GM10266 (cell line): ENCODE data around the gene LSM3.

ENCODE experiments used
- DNase-seq: peaks from one replicate; pipeline ENCODE4 v3.0.0; 2012; ENCODE audit errors: extremely low spot score
- TF ChIP-seq, protein P1 (sequence below): IDR thresholded peaks from 2 replicates; pipeline ENCODE4 v1.5.1; 2012; ENCODE audit warnings: mild to moderate bottlenecking, low read depth; ENCODE audit not compliant: control insufficient read depth, insufficient read depth; ENCODE audit errors: missing control alignments

The LSM3 gene

DNA sequence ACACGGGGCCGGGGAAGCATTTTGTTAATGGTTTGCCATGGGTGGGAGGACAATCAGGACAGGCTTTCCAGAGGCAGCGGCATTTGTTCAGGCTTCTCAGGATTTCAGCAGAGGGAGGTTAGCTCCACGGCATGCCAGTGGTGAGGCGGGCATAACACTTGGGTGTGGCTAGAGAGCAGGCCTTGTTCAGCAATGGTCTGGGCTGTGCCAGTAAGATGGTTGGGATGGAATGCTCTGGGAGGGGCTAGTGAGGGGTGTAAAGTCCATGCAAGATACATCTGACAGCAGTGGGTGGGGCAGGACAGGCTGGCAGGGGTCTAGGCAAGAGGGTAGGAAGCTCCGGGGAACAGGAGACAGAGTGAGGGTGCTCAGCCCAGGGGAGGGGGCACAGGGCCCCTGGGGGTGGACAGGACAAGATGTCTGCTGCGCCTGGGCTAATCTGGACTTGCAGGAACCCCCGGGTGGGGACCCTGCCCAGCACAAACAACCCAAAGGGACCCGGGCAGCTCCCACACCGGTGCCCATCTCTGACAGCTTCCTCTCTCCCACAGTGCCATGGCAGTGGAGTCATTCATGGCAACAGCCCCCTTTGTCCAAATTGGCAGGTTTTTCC, 45.3 kb upstream of the LSM3 start:
- TF ChIP-seq, protein P1, sequence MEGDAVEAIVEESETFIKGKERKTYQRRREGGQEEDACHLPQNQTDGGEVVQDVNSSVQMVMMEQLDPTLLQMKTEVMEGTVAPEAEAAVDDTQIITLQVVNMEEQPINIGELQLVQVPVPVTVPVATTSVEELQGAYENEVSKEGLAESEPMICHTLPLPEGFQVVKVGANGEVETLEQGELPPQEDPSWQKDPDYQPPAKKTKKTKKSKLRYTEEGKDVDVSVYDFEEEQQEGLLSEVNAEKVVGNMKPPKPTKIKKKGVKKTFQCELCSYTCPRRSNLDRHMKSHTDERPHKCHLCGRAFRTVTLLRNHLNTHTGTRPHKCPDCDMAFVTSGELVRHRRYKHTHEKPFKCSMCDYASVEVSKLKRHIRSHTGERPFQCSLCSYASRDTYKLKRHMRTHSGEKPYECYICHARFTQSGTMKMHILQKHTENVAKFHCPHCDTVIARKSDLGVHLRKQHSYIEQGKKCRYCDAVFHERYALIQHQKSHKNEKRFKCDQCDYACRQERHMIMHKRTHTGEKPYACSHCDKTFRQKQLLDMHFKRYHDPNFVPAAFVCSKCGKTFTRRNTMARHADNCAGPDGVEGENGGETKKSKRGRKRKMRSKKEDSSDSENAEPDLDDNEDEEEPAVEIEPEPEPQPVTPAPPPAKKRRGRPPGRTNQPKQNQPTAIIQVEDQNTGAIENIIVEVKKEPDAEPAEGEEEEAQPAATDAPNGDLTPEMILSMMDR = no peak
- no peak for DNase-seq

DNA sequence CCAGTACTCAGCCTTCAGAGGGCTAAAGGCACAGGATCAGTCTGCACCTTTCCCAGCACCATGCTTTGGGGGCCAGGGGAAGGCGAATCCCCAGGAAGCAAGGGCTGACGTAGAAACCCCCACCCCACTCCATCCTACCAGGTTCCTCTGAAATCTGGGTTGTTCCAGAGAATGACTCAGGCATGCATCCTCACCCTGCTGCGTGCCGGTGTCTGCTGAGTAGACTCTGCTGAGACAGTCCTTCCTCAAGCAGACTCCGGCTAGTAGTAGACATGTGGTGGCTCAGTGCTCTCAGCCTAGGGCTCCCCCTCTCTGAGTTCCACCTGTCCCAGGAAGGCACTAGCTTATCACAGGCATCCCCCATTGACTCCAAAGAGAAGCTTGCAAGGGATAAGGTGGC, 44.7 kb upstream of the LSM3 start:
- DNase-seq = no peak
- TF ChIP-seq, protein P1 = no peak

DNA sequence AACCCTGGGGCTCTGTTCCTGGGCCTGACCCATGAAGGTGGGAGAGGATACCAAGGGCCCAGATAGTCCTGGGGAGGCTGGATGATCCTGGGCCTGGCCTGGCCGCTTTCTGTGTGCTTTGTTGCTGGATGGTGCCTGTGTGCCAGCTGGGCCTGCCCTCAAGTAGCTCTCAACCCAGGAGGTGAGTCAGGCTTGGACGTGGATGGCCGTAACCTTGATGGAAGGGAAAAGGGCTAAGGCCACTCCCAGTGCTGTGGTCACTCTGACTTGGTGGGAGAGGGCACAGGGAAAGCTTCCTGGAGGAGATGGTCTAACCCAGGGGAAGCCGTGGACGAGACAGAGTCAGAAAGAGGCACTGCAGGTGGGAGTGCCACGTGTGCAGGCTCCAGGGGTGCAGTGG, 44.3 kb upstream of the LSM3 start:
- TF ChIP-seq, protein P1 = no peak
- no peak for DNase-seq

DNA sequence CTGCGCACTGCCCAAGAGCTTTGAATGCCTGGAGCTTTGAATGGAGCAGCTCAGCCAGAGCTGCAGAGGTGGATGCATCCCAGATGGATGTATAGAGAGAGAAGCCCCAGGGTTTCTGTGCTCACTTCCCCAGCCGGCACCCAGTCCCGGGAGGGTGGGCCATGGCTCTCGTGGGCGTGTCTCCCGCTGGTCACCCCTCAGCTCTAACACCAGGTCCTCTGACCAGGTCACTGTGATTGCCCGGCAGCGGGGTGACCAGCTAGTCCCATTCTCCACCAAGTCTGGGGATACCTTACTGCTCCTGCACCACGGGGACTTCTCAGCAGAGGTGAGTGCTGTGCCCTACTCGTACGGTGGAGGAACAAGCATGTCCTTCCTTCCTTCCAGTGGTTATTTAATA, 43.0 kb upstream of the LSM3 start:
- no peak for DNase-seq
- TF ChIP-seq, protein P1 = no peak

DNA sequence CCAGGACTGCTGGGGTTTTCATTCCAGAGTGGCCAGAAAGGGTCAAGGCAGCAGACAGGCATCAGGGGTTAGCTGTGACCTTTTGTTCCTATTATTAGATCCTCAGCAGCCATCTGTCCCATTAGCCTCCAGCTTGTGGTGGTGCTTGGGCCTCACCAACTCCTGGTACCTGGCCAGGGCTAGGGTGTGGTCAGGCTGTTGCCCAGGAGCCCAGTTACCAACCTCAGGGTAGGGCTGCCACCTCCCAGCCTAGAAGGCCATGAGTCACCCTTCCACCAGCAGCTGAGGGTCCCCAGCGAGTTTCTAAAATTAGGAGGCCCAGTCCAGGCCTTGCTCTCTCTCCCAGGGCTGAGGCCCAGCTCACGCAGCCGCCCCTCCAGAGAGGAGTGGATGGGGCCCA, 41.6 kb upstream of the LSM3 start:
- TF ChIP-seq, protein P1 = no peak
- no peak for DNase-seq

DNA sequence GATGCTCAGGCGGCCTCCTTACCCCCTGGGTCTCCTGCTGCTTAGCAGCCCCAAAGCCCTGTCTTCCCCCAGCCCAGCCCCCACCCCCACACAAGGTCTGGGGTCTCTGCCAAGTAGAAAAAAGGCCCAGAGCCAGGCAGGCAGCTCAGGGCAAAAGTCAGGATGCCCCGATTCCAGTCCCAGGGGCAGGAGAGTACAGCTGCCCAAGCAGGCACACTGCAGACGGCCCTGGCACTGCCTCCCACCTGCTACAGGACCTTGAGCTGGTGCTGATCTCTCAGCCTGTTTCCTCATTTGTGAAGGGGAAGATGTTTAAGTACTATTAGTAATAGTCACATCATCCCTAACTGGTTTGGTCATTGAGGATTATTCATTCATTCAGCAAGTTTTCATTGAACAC, 41.2 kb upstream of the LSM3 start:
- TF ChIP-seq, protein P1 = no peak
- no peak for DNase-seq

DNA sequence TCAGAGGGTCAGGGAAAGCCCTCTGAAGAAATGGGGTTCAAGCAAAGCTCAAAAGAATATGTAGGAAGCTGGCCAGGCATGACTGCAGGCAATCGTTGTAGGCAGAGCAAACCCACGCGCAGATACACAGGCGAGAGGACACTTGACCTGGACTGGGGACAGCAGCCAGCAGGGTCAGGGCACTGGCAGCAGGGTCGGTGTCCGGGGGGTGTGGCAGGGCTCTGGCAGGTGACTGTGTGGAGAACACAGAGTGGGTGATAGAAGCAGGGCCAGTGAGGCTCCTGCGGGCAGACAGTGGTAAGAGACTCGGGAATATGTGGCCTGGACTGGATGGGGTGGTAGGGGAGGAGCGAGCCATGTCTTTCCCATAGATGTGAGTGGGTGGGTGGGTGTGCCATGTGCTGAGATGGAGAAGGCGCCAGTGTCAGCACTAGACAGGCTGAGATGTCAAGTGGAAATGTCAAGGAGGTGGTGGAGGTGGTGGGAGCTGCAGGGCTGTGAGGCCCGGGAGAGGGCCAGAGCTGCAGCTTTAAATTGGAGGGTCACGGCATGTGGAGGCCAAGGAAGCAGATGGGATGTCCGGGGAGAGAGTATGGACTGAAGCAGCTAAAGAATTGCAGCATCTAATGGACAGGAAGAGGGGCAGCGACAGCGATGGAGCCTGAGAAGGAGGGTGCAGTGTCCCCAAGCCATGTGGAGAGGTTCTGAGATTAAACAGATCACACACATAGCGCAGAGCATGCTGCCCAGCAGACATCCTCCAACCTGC, 40.3 kb upstream of the LSM3 start:
- TF ChIP-seq, protein P1 = no peak
- DNase-seq = no peak
